Heart left ventricle (tissue), 16 donors: ENCODE results near the gene LMO4. TPM values are rescaled to one million over a fixed set of nuclear protein-coding genes. Genes with fewer than 3 reads are reported as not detected.

Source experiments
- ATAC-seq, 4 donors: fragments of 200-7000 bp; cut with Tn5 transposase; one replicate each; pipeline ENCODE4 v1.9.1; 2020 to 2022; ENCODE audit warnings: moderate library complexity in 4 of 4, mild to moderate bottlenecking in 3 of 4, moderate number of reproducible peaks in 1 of 4
- DNase-seq, 5 donors: peaks; one replicate each; pipeline ENCODE4 v3.0.0-alpha.2; 2020
- H3K27ac ChIP-seq, 12 donors: fragments of 200-600 bp; sonication (generic) in 4 of 12; one replicate each; pipeline versions ENCODE4 v1.5.0 to v1.8.0; 2016 to 2022; ENCODE audit warnings: mild to moderate bottlenecking in 2 of 12
- H3K27me3 ChIP-seq, 9 donors: fragments of 200-600 bp; sonication (generic) in 2 of 9; one replicate each; pipeline versions ENCODE4 v1.5.1 to v1.8.0; 2016 to 2022; ENCODE audit warnings: mild to moderate bottlenecking in 3 of 9
- H3K36me3 ChIP-seq, 9 donors: fragments of 200-600 bp; sonication (generic) in 2 of 9; one replicate each; pipeline versions ENCODE4 v1.5.0 to v1.8.0; 2018 to 2022; ENCODE audit warnings: mild to moderate bottlenecking in 2 of 9
- H3K4me1 ChIP-seq, 12 donors: fragments of 200-600 bp; sonication (generic) in 4 of 12; one replicate each; pipeline versions ENCODE4 v1.5.0 to v1.8.0; 2016 to 2022; ENCODE audit warnings: mild to moderate bottlenecking in 3 of 12
- H3K4me3 ChIP-seq, 12 donors: fragments of 200-600 bp; sonication (generic) in 4 of 12; one replicate each; pipeline versions ENCODE4 v1.5.0 to v1.8.0; 2017 to 2022; ENCODE audit warnings: mild to moderate bottlenecking in 9 of 12, moderate library complexity in 4 of 12
- H3K9me3 ChIP-seq, 12 donors: fragments of 200-600 bp; sonication (generic) in 4 of 12; one replicate each; pipeline versions ENCODE4 v1.5.0 to v1.8.0; 2016 to 2022; ENCODE audit warnings: mild to moderate bottlenecking in 1 of 12
- POLR2A ChIP-seq, 2 donors: fragments of 450-650 bp; IDR thresholded peaks; one replicate each; pipeline ENCODE4 v1.6.1; 2017; ENCODE audit warnings: antibody characterized with exemption in 2 of 2, mild to moderate bottlenecking in 2 of 2, moderate library complexity in 2 of 2
- WGBS, 4 donors: extraction: QIAGEN DNeasy Blood & Tissue Kit in 2 of 4; methylation state at CpG; one replicate each; pipeline versions ENCODE4 v1.1.5 to v1.1.7; 2013 to 2018; 5-methylcytosine and 5-hydroxymethylcytosine counted together
- intact Hi-C, 10 donors: fragments of 100-400 bp; cut with DNase I; formaldehyde crosslinking; loops; one replicate each; pipeline versions ENCODE4 v1.11.1 to v1.14.2; 2022
- polyA plus RNA-seq, 2 donors: library from polyadenylated mRNA; stranded (reverse); fragments of 200-250 nt; gene quantifications; one replicate each; pipeline ENCODE4 v1.2.3, GENCODE V29; 2013
- total RNA-seq, 9 donors: library from RNA; depleted of rRNA in 2 of 9; stranded (reverse); fragments of >200 nt in 2 of 9; fragmentation: NEBNext Ultra II Directional in 3 of 9; extraction: Animal tissue kit (Norgen Biotek cat#: 25700) in 3 of 9; gene quantifications; one replicate each; pipeline versions ENCODE4 v1.1.0 to v1.2.4, GENCODE V29; 2016 to 2023
- TF ChIP-seq, protein P1 (sequence below), 12 donors: fragments of 200-600 bp; sonication (generic) in 4 of 12; IDR thresholded peaks; one replicate each; pipeline versions ENCODE4 v1.5.0 to v1.8.0; 2018 to 2022; ENCODE audit warnings: antibody characterized with exemption in 12 of 12, mild to moderate bottlenecking in 5 of 12
- donor health status: ischemic (EF 13 %, LVEDD 7.1; RV severe dilation, severe dysfunction).
- donor health status: healthy with polysubstance abuse.
- donor health status: DM: no; HTN: yes; CAD: no.
- donor health status: DM: no; HTN: no; CAD: no.
- donor health status: ischemic (EF 25% LVEDD 6.9; RV normal size, moderate dysfunction).
- donor health status: ischemic (EF 25% LVEDD 5.7; RV mildly dilated, moderate dysfunction).
- donor health status: healthy.
- donor health status: DM: yes; HTN: yes; CAD: no.
- donor health status: ischemic (EF 35%, LVEDD 5.7; RV mildly dilated, moderate dysfunction).
- donor health status: nonischemic (EF 11% LVEDD 7.7; RV severe dilation, severe dysfunction).
- donor health status: DM: yes; HTN: yes; CAD: no.
- donor health status: PGD.
- donor health status: ischemic (EF 29% LVEDD 5.4; RV normal size, mild dysfunction).
- donor health status: nonischemic (EF 23%, LVEDD 6.1; RV moderate dilation, normal function).

LMO4 gene
- total and polyA plus RNA-seq, 11 donors = 23.3 to 60.7 (median 29.6) TPM

DNA sequence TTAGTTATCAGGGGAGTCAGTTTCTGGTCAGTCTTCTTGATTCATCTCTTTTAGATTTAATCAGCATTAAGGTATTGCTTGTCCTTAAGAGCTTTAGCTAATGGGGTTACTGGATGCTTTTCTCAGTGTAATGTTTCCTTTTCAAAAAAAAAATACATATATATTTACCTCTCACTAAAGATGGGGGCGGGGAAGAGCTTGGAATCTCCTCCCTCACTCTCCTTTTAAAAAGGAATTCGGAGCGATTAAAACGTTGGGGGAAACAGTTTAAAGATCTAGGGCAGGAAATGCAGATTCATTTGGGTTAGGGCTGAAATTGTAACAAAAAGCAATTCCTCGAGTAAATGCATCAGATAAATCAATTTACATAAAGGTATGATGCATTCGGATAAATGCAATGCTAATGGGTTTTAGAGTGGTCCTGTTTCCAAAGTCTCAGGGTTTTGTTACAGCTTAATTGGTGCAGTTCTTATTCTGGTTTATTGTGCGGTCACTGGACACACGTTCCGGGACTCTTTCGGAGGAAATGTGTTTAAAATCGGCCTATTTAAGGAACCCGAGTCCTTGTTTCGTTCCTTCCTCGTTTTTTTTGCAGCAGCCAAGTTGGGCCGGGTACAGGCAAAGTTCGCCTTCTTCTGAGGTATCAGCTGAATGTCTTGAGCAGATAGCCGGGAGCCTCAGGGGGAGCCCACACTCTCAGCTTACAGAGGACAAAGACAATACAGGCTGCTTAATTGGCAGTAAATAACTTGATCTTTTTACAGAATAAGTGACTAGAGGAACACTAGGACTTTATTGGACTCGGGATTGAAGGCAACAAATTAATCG, 1.6 kb downstream of the LMO4 start:
- H3K4me1 ChIP-seq = peaks cover 3 to 46% (median 26%) of the 10 kb centered on the region in 12 donors
- H3K4me3 ChIP-seq = peak overlapping the region; percentile 71 to 88 (median 80)
- no peaks in the 10 kb centered on the region for H3K9me3 ChIP-seq
- WGBS, 4 donors = 0 to 1% (median 1%) methylated on average over 19 of the region's 19 CpGs
- intact Hi-C loops = loop anchor here in 4 of 10 donors (5.0 to 10.0 kb wide), 6 partner anchors 75 to 495 kb away; partner anchors contain the start of genes HS2ST1 (in 1 of the 4) and SELENOF (in 1 of the 4)
- H3K27ac ChIP-seq = peak overlapping the region; percentile 89 to 98 (median 93)
- H3K36me3 ChIP-seq = peaks cover 0 to 6% (median 0%) of the 10 kb centered on the region in 9 donors
- DNase-seq (peak in 2 of 5 donors; percentile 20 to 31), ATAC-seq (no peak)
- no peaks in the 10 kb centered on the region for H3K27me3 ChIP-seq
- no peak for TF ChIP-seq POLR2A (IDR thresholded peaks at IDR 0.05)
- TF ChIP-seq, protein P1, sequence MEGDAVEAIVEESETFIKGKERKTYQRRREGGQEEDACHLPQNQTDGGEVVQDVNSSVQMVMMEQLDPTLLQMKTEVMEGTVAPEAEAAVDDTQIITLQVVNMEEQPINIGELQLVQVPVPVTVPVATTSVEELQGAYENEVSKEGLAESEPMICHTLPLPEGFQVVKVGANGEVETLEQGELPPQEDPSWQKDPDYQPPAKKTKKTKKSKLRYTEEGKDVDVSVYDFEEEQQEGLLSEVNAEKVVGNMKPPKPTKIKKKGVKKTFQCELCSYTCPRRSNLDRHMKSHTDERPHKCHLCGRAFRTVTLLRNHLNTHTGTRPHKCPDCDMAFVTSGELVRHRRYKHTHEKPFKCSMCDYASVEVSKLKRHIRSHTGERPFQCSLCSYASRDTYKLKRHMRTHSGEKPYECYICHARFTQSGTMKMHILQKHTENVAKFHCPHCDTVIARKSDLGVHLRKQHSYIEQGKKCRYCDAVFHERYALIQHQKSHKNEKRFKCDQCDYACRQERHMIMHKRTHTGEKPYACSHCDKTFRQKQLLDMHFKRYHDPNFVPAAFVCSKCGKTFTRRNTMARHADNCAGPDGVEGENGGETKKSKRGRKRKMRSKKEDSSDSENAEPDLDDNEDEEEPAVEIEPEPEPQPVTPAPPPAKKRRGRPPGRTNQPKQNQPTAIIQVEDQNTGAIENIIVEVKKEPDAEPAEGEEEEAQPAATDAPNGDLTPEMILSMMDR (IDR thresholded peaks at IDR 0.05) = no peak

DNA sequence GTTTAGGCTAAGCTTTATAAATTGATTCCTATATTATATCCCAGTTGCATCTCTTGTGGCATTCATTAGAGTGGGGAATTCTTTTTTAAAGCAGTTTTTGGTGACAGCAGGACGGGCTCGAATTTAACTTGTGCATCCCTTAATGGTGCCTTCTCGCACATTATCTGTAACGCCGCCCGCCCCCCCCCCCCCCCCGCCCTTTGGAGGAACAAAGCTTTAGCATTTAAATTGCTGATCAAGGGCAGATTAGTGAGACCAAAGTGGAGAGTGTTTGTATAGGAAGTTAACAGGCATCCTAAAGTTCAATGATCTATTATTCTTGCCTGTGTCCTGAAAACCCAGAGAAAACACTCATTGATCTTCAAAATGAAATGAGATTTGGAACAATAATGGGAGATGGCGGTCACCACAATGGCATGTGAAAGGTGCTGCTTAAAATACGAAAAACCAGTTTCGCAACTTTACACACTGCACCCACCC, 2.2 kb downstream of the LMO4 start:
- Histone ChIP-seq H3K27ac (peak overlapping the region; percentile 89 to 98 (median 93)), H3K4me1 (peaks cover 3 to 50% (median 30%) of the 10 kb centered on the region in 12 donors), H3K4me3 (peak overlapping the region; percentile 71 to 88 (median 80)), H3K27me3 (no peaks in the 10 kb centered on the region), H3K9me3 (no peaks in the 10 kb centered on the region), H3K36me3 (peaks cover 0 to 6% (median 0%) of the 10 kb centered on the region in 9 donors)
- no peak for ATAC-seq
- DNase-seq = no peak
- TF ChIP-seq, protein P1 (IDR thresholded peaks at IDR 0.05) = no peak
- no peak for TF ChIP-seq POLR2A (IDR thresholded peaks at IDR 0.05)
- 0 to 1% (median 1%) methylated on average over 6 to 10 of the region's 10 CpGs for WGBS, 4 donors
- intact Hi-C loops = loop anchor here in 4 of 10 donors (5.0 to 10.0 kb wide), 6 partner anchors 74 to 494 kb away; partner anchors contain the start of genes HS2ST1 (in 1 of the 4) and SELENOF (in 1 of the 4)

GRCh38 chr1:87331365-87332241, 2.9 kb downstream of the LMO4 start:
- Histone ChIP-seq H3K9me3 (no peaks in the 10 kb centered on the region), H3K4me1 (peaks cover 3 to 56% (median 37%) of the 10 kb centered on the region in 12 donors), H3K4me3 (peak overlapping the region; percentile 61 to 88 (median 80)), H3K27me3 (no peaks in the 10 kb centered on the region), H3K27ac (peak overlapping the region; percentile 47 to 98 (median 92)), H3K36me3 (peaks cover 0 to 6% (median 0%) of the 10 kb centered on the region in 9 donors)
- intact Hi-C loops = loop anchor here in 4 of 10 donors (5.0 to 10.0 kb wide), 6 partner anchors 73 to 493 kb away; partner anchors contain the start of genes HS2ST1 (in 1 of the 4) and SELENOF (in 1 of the 4)
- WGBS, 4 donors = 0 to 1% (median 1%) methylated on average over 54 to 65 of the region's 65 CpGs
- DNase-seq (peak; percentile 79 to 92 (median 88)), ATAC-seq (peak; percentile 44 to 61 (median 52))
- TF ChIP-seq POLR2A (IDR thresholded peaks at IDR 0.05) = no peak
- TF ChIP-seq, protein P1 (IDR thresholded peaks at IDR 0.05) = peak in 4 of 12 donors; percentile 5 to 31 (median 18)
